CD1c-positive myeloid dendritic cell (primary cell): ENCODE results near the gene CLIC6.
"Not testable (repeated sequence)": the region's sequence is repeated elsewhere in the genome, so short reads cannot be mapped to it uniquely, and the experiment has no call there.

ENCODE experiments used
- DNase-seq: peaks from one replicate; pipeline ENCODE4 v3.0.0-alpha.2; 2016; ENCODE audit errors: extremely low spot score

CLIC6 gene

DNA sequence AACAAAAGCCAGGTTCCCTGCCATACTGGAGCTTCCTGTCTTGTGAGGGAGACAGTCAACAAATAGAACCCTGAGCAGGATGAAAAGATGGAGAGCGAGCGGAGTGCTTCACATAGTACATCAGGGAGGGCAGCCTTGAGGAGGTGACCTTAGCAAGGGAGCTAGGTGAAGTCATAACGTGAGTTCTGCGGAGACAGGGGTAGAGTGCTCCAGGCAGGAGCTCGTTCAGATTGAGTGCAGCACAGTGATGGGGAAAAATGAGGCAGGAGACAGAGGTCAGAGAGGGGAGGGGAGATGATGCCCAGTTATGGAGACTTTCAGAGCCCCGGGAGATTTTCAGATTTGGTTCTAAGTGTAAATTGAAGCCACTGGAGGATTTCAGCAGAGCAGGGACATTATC, 15.3 kb upstream of the CLIC6 start:
- DNase-seq = no peak

DNA sequence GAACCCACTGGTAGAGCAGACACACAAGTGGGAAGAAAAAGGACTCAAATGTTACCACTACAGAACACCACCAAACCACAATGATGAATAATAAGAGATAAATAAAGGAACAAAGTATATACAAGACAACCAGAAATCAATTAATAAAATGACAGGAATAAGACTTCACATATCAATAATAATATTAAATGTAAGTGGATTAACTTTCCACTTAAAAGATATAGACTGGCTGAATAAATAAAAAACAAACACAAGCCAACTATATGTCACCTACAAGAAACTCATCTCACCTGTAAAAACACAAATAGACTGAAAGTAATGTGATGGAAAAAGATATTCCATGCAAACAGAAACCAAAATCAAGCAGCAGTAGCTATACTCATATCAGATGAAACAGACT, 6.9 kb upstream of the CLIC6 start:
- DNase-seq = no peak

DNA sequence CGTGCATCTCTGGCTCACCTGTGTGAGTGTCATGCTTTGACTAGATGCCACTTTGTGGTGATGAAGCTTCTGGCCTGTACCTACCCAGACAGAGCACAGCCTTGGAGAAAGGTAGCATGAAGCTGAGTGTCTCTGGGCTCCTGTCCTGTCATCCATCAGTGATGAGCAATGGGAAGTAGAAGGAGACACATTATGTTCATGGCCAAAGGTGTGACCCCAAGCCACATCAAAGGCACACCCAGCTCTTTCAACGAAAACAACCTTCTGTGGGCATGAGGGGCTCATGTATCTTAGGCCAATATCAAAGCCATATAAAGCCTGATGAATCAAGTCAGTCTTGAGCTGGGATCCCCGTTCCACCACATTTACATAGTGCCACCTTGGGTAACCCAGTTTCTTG, 1.0 kb upstream of the CLIC6 start:
- no peak for DNase-seq

DNA sequence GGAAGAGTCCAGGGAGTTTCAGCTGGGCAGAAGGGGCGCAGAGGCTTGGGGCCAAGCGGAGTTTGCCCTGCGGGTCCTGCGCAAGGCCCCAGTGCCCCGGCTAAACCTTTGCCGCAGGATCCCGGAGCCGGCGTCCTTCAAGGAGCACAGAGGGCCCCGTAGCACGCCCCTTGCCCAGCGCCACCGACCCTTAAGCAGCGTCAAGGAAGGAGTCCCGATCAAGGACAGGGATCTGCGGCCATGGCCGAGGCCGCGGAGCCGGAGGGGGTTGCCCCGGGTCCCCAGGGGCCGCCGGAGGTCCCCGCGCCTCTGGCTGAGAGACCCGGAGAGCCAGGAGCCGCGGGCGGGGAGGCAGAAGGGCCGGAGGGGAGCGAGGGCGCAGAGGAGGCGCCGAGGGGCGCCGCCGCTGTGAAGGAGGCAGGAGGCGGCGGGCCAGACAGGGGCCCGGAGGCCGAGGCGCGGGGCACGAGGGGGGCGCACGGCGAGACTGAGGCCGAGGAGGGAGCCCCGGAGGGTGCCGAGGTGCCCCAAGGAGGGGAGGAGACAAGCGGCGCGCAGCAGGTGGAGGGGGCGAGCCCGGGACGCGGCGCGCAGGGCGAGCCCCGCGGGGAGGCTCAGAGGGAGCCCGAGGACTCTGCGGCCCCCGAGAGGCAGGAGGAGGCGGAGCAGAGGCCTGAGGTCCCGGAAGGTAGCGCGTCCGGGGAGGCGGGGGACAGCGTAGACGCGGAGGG, 520 bp downstream of the CLIC6 start:
- DNase-seq = no peak

DNA sequence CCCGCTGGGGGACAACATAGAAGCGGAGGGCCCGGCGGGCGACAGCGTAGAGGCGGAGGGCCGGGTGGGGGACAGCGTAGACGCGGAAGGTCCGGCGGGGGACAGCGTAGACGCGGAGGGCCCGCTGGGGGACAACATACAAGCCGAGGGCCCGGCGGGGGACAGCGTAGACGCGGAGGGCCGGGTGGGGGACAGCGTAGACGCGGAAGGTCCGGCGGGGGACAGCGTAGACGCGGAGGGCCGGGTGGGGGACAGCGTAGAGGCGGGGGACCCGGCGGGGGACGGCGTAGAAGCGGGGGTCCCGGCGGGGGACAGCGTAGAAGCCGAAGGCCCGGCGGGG, 1.1 kb downstream of the CLIC6 start:
- DNase-seq = not testable (repeated sequence)

DNA sequence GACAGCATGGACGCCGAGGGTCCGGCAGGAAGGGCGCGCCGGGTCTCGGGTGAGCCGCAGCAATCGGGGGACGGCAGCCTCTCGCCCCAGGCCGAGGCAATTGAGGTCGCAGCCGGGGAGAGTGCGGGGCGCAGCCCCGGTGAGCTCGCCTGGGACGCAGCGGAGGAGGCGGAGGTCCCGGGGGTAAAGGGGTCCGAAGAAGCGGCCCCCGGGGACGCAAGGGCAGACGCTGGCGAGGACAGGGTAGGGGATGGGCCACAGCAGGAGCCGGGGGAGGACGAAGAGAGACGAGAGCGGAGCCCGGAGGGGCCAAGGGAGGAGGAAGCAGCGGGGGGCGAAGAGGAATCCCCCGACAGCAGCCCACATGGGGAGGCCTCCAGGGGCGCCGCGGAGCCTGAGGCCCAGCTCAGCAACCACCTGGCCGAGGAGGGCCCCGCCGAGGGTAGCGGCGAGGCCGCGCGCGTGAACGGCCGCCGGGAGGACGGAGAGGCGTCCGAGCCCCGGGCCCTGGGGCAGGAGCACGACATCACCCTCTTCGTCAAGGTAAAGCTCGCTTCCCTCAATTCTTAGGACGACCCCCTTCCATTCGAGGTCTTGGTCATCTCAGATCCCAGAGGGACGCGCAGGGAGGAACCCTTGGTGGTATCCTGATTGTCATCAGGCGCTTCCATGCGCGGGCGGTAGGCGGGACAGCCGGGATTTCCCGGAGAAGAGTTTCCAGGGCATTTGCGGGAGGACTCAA, 1.6 kb downstream of the CLIC6 start:
- DNase-seq = no peak

DNA sequence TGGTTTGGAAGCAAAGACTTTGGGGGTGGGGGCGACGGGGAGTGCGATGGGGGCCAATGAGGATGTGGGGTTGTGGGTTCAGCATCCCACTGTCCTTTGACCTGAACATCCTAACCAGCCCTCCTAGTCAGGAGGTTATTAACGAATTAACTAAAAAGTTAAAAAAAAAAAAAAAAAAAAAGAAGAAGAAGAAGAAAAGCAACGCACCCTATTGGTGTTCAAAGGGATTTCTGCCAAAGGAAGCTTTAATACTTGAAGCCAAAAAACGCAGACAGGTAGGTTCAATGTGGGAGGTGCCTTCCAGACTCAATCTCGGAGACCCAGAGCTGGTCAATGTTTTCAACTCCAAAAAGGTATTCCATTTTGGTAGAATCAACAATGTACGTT, 2.2 kb downstream of the CLIC6 start:
- DNase-seq = no peak

DNA sequence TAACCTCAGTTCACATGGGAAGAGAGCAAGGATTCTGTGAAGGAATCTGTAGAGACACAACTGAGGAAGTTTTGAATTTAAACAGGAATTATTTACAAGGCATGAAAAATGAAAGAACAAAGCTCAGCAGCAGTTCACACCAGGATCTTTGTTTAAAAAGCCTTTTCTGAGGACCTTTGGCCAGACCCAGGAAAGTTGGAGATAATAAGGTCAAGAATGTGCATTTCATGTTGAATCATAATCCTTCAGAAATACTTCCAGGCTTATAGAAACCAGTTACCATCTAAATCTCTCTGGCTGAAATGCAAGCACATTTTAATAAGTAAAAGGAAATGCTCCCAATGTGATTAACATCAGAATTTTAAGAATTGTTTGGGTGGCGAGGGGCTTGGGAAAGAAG, 2.7 kb downstream of the CLIC6 start:
- DNase-seq = no peak

DNA sequence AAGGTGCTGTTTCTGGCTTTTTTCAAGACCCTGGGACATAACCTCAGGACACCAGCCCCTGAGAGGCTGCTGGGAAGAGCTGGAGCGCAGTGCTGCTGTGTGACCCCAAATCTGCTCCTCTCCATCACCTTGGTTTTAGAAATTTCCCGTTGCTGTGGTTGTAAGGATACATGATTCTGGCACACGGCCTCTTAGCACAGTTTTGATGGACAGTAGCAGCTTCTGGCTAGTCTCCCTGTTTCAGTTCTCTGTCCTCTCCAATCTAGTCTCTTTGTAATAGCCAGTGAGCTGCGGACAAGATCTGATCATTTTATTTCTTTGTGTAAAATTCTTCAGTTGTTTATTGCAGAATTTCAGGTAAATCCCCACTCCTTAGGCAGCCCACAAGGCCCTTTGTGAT, 3.1 kb downstream of the CLIC6 start:
- DNase-seq = no peak

DNA sequence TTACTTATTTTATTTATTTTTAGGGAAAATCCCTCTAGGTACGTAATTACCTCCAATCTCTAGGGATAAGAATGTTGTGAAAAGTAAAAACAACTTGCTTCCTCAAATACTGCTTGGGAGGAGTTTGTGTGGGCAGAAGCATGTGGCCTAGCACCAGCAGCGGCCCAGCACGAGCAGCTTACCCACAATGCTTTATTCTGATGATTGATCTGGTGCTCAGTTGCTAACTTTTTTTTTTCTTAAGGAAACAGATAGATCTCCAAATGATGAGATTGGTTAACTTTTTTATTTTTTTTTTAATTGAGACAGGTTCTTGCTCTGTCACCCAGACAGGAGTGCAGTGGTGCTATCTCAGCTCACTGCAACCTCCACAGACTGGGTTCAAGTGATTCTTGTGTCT, 4.2 kb downstream of the CLIC6 start:
- peak; percentile 65 for DNase-seq

DNA sequence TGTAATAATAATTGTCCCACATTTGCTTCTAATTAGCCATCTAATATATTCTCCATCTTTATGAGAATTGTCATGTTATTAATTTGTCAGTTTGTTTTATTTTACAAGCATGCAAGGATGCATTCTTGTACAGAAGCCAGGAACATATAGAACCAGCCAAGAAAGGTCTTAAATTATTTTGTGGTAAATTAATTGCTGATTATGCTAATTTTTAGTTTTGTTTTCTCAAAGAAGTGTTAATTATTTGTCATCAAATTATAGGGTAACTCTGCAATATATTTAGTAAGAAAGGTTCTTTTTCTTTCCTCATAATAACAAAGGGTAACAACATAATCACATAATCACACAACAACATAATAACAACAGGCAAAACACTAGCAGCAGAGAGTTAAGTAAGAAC, 5.7 kb downstream of the CLIC6 start:
- no peak for DNase-seq

DNA sequence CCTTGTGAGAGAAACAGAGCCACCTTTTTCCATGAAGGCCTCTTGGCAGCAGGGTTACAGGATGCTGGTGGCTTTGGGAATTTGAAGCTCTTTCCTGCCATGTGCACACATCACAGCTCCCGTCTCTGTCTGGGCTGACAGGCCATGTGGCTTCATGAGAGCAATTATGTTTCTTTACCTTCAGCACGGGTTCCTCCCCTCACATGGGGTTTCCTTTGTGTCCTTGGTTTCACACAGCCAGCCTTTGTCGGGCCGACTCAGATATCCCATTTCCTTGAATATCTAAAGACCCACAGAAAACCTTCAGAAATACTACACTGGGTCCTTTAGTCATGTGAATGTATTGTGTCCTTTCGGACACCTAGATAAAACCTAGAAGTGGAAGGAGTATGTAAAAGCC, 7.1 kb downstream of the CLIC6 start:
- DNase-seq = no peak

- peak; percentile 80 for DNase-seq
Measured at GRCh38 chr21:34679051-34679450, 10.3 kb downstream of the CLIC6 start.

- DNase-seq = no peak
Measured at GRCh38 chr21:34684174-34684876, 15.5 kb downstream of the CLIC6 start.

DNA sequence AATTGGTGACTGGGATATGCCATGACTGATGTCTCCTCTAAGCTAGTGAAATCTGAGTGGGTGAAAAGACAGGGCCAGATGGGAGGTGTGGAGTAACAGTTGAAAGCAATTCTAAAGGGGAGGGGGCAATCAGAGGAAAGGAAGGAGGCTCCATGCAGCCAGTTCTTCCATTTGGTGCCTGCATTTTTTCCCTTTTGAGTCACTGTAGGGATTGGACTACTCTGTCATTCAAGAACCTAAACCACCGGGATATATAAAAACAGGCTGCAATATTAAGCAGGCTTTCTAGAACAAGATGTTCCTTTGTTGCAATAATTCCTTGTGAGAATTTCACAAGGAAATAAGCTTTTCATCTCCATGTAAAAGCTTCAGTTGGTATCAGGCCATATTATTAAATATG, 18.3 kb downstream of the CLIC6 start:
- no peak for DNase-seq

GRCh38 chr21:34687745-34688144, 19.0 kb downstream of the CLIC6 start:
- no peak for DNase-seq

DNA sequence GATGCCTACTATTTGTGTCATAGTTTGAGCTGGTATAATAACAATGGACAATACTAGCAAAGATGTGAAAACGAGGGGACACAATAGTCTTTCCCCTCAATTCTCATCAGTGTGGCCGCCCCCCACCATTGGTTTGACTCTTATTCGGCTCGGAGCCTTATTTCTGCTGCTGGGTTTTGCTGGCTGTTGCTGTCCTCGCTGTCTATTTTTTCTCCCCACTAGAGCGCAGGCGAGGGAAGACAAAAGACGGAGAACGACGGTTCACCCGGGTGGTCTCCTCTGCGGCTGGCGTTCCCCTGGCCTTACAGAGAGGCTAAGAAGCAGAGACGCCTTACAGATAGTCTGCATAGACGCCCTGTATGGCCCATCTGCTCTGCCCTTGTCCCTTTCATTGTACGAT, 19.4 kb downstream of the CLIC6 start:
- DNase-seq = peak; percentile 38

DNA sequence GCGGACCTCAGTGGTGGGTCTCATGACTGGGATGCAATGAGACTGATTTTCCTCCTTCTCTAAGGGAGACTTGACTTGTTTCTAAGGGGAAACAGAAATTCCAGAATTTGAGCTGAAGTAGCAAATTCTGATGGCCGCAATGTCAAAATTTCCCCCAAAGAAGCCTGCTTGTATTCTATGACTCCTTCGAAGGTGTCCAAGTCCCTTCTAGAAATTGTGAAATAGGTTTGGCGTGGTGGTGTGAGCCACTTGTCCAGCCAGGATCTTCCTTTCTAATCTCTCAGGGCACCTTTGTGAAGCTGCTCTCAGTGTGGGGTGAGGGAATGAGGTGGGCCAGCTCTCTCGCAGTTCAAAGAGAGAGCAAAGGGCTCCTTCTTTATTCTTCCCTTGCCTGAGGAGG, 19.9 kb downstream of the CLIC6 start:
- no peak for DNase-seq

GRCh38 chr21:34690041-34690792, 21.4 kb downstream of the CLIC6 start:
- no peak for DNase-seq

DNA sequence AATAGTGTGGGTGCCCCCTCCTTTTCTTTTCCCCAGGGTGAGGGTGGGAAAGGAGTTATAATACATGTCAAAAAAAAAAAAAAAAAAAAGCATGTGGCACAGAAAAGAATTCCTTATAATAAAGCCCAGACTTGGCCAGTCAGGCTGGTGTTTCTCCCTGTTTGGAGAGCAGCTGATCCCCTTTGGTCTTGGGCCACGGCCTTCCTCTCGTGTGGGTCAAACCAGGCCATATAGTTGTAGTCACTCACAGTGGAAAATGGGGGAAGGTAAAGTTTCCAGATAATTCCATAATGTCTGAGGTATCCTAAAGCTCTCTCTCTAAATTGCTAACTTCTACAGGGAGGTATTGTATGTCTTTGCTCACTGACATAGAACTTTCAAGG, 22.0 kb downstream of the CLIC6 start:
- DNase-seq = no peak

GRCh38 chr21:34691390-34692032, 22.7 kb downstream of the CLIC6 start:
- DNase-seq = no peak

DNA sequence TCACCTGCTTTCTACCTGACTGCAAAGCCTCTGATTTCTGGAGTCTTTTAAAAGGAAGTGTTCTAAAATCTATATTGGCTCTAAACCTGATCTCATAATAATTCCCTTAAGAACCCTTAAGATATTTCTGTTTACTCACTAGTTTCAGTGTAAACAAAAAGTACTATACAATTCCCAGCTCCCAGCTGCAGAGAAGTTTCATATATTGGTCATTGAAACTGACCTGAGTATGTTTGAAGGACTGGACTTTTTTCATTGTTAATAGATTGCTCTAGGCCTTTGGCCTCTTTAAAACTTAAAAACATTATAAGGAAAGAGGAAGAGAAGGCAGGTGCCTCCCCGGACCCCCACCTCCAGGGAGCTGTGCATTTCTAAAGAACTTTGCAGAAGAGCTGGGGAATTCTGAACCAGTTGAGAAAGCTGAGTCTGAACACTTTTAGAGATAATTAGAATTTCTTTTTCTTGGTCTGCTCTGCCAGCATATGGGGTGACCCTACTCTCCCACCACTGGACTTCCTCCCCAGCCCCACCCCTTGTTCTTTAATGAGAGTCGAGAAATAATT, 23.7 kb downstream of the CLIC6 start:
- no peak for DNase-seq
